WI38 (cell line): ENCODE measurements around the gene DPCD.

Experiments used
- H3K4me3 ChIP-seq: 2 replicates; pipeline ENCODE4 v1.5.1; 2011; ENCODE audit warnings: low read depth, mild to moderate bottlenecking, control low read depth, low read length
- TF ChIP-seq, protein P1 (sequence below): IDR thresholded peaks from 2 replicates; pipeline ENCODE4 v1.5.1; 2012; ENCODE audit warnings: low read depth, mild to moderate bottlenecking, control low read depth, low read length

The DPCD gene

GRCh38 chr10:101563497-101564040, 24.6 kb upstream of the DPCD start:
- TF ChIP-seq, protein P1, sequence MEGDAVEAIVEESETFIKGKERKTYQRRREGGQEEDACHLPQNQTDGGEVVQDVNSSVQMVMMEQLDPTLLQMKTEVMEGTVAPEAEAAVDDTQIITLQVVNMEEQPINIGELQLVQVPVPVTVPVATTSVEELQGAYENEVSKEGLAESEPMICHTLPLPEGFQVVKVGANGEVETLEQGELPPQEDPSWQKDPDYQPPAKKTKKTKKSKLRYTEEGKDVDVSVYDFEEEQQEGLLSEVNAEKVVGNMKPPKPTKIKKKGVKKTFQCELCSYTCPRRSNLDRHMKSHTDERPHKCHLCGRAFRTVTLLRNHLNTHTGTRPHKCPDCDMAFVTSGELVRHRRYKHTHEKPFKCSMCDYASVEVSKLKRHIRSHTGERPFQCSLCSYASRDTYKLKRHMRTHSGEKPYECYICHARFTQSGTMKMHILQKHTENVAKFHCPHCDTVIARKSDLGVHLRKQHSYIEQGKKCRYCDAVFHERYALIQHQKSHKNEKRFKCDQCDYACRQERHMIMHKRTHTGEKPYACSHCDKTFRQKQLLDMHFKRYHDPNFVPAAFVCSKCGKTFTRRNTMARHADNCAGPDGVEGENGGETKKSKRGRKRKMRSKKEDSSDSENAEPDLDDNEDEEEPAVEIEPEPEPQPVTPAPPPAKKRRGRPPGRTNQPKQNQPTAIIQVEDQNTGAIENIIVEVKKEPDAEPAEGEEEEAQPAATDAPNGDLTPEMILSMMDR = no peak
- no peak overlapping the region for H3K4me3 ChIP-seq

GRCh38 chr10:101564490-101564991, 23.6 kb upstream of the DPCD start:
- no peak overlapping the region for H3K4me3 ChIP-seq
- TF ChIP-seq, protein P1 = no peak

- no peak overlapping the region for H3K4me3 ChIP-seq
- TF ChIP-seq, protein P1 = no peak
Observed at GRCh38 chr10:101565370-101565900, 22.7 kb upstream of the DPCD start.

- no peak overlapping the region for H3K4me3 ChIP-seq
Observed at GRCh38 chr10:101565936-101566332, 22.2 kb upstream of the DPCD start.

GRCh38 chr10:101566333-101567164, 21.6 kb upstream of the DPCD start:
- no peak overlapping the region for H3K4me3 ChIP-seq
- TF ChIP-seq, protein P1 = no peak

More at GRCh38 chr10:101565936-101566332, 22.2 kb upstream of the DPCD start:
- TF ChIP-seq, protein P1 = no peak

DNA sequence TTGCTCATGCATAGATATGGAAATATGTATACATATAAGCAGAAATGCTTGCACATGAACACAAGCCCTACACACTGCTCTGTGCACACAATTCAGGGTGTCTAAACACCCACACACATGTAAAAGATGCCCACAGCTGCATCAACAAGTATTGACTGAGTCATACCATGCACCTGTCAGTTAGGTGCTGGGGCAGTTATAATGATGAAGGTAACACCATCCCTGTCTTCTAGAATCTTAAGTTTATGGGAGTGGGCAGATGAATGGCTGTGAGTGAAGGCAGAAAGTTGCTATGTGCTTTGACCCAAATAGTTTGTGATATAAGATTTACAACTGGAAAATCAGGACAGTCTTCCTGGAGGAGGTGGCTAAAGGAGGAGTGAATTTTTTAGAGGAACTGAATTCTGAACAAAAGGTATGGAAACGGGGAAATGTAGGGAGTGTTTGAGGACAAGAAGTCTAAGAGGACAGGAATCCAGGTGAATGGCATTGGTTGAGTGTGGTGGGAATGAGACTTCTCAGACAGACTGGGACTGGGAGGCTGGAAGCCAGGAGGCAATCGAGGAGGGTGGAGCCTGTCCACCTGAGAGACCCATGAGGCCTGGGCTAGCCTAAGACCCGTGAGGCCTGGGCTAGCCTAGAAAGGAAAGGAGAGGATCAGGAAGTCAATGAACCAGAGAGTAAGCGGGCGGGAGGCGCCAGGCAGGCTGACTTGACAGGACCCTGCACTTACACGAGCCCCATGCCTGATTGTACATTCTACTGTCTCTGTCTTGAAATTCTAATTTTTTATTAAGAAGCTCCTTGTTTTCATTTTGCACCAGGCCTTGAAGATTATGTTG, 20.7 kb upstream of the DPCD start:
- no peak overlapping the region for H3K4me3 ChIP-seq
- TF ChIP-seq, protein P1 = no peak
